Loucy (cell line): ENCODE data around the gene GPR15LG.

Source experiments
- EZH2phosphoT487 ChIP-seq: fragments of 200-600 bp; IDR thresholded peaks from 2 replicates; pipeline ENCODE4 v1.6.1; 2018; ENCODE audit warnings: antibody characterized with exemption, mild to moderate bottlenecking, moderate library complexity, borderline replicate concordance
- TF ChIP-seq, protein P1 (sequence below): fragments of 200-600 bp; sonication (generic); conservative IDR thresholded peaks from 2 replicates; pipeline ENCODE4 v1.5.1; 2014; ENCODE audit warnings: mild to moderate bottlenecking, antibody characterized with exemption, low read length

DNA sequence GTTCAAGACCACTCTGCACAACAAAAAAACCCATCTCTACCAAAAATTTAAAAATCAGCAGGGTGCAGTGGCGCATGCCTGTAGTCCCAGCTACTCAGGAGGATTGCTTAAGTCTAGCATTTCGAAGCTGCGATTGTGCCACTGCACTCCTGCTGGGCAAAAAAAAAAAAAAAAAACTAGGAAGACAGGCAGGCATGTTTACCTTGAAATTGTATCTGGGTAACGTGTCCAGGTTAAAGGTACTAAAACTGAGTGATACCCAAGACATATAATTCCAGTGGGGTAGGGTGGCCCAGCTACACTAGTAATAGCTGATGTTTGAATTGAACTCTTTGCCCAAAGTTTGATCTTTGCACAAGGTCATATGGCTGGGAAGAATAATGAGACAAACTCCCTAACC, 18.1 kb upstream of the GPR15LG start:
- TF ChIP-seq, protein P1, sequence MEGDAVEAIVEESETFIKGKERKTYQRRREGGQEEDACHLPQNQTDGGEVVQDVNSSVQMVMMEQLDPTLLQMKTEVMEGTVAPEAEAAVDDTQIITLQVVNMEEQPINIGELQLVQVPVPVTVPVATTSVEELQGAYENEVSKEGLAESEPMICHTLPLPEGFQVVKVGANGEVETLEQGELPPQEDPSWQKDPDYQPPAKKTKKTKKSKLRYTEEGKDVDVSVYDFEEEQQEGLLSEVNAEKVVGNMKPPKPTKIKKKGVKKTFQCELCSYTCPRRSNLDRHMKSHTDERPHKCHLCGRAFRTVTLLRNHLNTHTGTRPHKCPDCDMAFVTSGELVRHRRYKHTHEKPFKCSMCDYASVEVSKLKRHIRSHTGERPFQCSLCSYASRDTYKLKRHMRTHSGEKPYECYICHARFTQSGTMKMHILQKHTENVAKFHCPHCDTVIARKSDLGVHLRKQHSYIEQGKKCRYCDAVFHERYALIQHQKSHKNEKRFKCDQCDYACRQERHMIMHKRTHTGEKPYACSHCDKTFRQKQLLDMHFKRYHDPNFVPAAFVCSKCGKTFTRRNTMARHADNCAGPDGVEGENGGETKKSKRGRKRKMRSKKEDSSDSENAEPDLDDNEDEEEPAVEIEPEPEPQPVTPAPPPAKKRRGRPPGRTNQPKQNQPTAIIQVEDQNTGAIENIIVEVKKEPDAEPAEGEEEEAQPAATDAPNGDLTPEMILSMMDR = no peak
- TF ChIP-seq EZH2phosphoT487 = no peak
